Measurements from ENCODE around the gene SLC35E1.

DNA sequence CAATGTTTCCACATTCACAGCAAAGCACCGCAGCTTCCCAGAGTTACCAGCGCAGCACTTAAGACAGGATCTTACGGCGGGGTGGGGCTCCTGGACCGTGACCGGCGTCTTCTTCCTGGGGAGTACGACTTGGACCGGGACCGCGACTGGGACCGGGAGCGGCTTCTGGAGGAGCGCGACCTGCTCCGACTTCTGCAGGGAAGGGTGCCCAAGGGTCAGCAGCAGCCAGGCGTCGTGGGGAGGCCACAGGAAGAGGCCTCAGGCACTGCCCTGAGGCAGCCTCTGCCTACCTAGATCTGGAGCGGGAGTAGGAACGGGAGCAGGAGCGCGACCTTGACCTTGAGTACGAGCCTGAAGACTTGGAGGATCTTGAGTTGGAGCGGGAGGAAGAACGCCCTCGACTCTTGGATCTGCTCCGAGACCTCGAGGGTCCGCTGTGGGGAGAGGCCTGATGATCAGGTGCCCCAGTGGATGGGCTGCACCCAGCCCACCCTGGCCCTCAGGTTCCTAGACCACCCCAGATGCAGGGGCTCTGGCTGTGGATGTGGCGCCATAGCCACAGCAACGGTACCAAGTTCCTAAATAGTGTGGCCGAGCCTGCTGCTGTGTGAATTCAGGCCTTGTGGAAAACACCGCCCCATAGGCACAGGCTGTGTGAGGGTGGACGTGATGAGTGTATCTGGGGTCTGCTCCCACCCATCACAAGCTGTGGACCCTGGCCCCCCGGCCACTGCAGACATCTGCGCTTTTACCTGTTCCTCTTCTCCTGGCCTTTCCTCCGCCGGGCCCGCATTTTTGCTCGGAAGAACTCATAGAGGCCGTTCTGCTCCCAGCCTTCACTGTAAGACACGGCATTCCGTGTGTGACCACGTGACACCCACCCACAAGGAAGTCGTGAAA, 51.9 kb downstream of the SLC35E1 start:
- TF ChIP-seq, protein P1, sequence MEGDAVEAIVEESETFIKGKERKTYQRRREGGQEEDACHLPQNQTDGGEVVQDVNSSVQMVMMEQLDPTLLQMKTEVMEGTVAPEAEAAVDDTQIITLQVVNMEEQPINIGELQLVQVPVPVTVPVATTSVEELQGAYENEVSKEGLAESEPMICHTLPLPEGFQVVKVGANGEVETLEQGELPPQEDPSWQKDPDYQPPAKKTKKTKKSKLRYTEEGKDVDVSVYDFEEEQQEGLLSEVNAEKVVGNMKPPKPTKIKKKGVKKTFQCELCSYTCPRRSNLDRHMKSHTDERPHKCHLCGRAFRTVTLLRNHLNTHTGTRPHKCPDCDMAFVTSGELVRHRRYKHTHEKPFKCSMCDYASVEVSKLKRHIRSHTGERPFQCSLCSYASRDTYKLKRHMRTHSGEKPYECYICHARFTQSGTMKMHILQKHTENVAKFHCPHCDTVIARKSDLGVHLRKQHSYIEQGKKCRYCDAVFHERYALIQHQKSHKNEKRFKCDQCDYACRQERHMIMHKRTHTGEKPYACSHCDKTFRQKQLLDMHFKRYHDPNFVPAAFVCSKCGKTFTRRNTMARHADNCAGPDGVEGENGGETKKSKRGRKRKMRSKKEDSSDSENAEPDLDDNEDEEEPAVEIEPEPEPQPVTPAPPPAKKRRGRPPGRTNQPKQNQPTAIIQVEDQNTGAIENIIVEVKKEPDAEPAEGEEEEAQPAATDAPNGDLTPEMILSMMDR (IDR thresholded peaks at IDR 0.05): no peak
- TF ChIP-seq POLR2AphosphoS5 (IDR thresholded peaks at IDR 0.05) (no peak), POLR2A (IDR thresholded peaks at IDR 0.05) (no peak), EP300 (IDR thresholded peaks at IDR 0.05; ENCODE audit: low read depth) (no peak)

All from transverse colon (tissue), 4 donors.